ENCODE results near the gene PDCD1.

DNA sequence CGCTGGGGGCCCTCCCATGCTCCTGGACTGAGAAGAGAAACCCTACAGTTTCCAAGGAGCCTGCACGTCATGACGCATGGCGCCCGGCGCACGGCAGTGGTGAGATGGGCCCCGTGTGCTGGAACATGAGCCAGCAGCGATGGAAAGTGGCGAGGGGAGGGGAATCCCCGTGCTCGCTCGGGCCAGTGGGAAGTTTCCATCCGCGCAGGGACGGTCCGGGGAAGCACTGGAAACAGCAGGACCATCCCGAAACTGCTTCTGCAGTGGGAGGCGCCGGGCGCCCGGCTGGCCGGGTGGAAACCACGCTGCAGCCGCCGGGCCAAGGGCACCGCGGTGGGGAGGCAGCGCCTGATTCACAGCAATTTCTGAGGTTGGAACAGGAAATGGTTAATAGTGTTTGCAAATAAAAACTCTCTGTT lies 4.9 kb upstream of the PDCD1 start:
- TF ChIP-seq, protein P1, sequence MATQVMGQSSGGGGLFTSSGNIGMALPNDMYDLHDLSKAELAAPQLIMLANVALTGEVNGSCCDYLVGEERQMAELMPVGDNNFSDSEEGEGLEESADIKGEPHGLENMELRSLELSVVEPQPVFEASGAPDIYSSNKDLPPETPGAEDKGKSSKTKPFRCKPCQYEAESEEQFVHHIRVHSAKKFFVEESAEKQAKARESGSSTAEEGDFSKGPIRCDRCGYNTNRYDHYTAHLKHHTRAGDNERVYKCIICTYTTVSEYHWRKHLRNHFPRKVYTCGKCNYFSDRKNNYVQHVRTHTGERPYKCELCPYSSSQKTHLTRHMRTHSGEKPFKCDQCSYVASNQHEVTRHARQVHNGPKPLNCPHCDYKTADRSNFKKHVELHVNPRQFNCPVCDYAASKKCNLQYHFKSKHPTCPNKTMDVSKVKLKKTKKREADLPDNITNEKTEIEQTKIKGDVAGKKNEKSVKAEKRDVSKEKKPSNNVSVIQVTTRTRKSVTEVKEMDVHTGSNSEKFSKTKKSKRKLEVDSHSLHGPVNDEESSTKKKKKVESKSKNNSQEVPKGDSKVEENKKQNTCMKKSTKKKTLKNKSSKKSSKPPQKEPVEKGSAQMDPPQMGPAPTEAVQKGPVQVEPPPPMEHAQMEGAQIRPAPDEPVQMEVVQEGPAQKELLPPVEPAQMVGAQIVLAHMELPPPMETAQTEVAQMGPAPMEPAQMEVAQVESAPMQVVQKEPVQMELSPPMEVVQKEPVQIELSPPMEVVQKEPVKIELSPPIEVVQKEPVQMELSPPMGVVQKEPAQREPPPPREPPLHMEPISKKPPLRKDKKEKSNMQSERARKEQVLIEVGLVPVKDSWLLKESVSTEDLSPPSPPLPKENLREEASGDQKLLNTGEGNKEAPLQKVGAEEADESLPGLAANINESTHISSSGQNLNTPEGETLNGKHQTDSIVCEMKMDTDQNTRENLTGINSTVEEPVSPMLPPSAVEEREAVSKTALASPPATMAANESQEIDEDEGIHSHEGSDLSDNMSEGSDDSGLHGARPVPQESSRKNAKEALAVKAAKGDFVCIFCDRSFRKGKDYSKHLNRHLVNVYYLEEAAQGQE (IDR thresholded peaks at IDR 0.05; ENCODE audit: insufficient read depth in 1 of 2, low read depth in 2 of 2, low read length in 2 of 2): no peak
- TF ChIP-seq SIN3A (IDR thresholded peaks at IDR 0.05; ENCODE audit: borderline replicate concordance, insufficient read depth, low read length): no peak
- TF ChIP-seq POLR2AphosphoS5 (IDR thresholded peaks at IDR 0.05; ENCODE audit: low read depth, low read length): no peak

Measured in PFSK-1 (cell line).